DND-41 (cell line): ENCODE measurements around the gene IQGAP3.
"Not testable (repeated sequence)": the region's sequence is repeated elsewhere in the genome, so short reads cannot be mapped to it uniquely, and the experiment has no call there.

Source experiments
- ATAC-seq: fragments of 200-7000 bp; cut with Tn5 transposase; 3 replicates; pipeline ENCODE4 v1.9.1; 2021; ENCODE audit warnings: low read depth; ENCODE audit not compliant: insufficient read depth
- DNase-seq: peaks from one replicate; pipeline ENCODE4 v3.0.0-alpha.2; 2020
- H2AFZ ChIP-seq: 2 replicates; pipeline ENCODE4 v1.6.0; 2012; ENCODE audit warnings: low read depth, low read length
- H3K27ac ChIP-seq: 2 replicates; pipeline ENCODE4 v1.5.1; 2012; ENCODE audit warnings: low read length, inconsistent platforms
- H3K27me3 ChIP-seq: fragments of 200-600 bp; sonication (generic); 2 replicates; pipeline ENCODE4 v1.6.0; 2012; ENCODE audit warnings: low read length, mild to moderate bottlenecking, inconsistent platforms; ENCODE audit not compliant: insufficient read depth, poor library complexity
- H3K36me3 ChIP-seq: 2 replicates; pipeline ENCODE4 v1.5.1; 2012; ENCODE audit warnings: low read length, inconsistent platforms; ENCODE audit not compliant: insufficient read depth
- H3K4me1 ChIP-seq: 2 replicates; pipeline ENCODE4 v1.5.1; 2012; ENCODE audit warnings: mild to moderate bottlenecking, low read length; ENCODE audit not compliant: insufficient read depth
- H3K4me2 ChIP-seq: 2 replicates; pipeline ENCODE4 v1.6.0; 2012; ENCODE audit warnings: mild to moderate bottlenecking, moderate library complexity, low read length, inconsistent platforms; ENCODE audit not compliant: insufficient read depth
- H3K4me3 ChIP-seq, 2 experiments: fragments of 200-600 bp in 1 of 2; shearing (Covaris generic) in 1 of 2; 2 replicates each; pipeline ENCODE4 v1.5.1; 2012 to 2016; ENCODE audit warnings: inconsistent platforms in 2 of 2, low read length in 2 of 2, mild to moderate bottlenecking in 2 of 2, low read depth in 1 of 2, moderate library complexity in 1 of 2
- H3K79me2 ChIP-seq: 2 replicates; pipeline ENCODE4 v1.6.0; 2012; ENCODE audit warnings: low read length, inconsistent platforms; ENCODE audit not compliant: insufficient read depth
- H3K9ac ChIP-seq: 2 replicates; pipeline ENCODE4 v1.6.0; 2012; ENCODE audit warnings: low read depth, mild to moderate bottlenecking, inconsistent platforms, low read length, moderate library complexity
- H3K9me3 ChIP-seq: 2 replicates; pipeline ENCODE4 v1.5.1; 2012; ENCODE audit warnings: low read length, moderate library complexity, mild to moderate bottlenecking, inconsistent platforms; ENCODE audit not compliant: insufficient read depth, severe bottlenecking
- H4K20me1 ChIP-seq: 2 replicates; pipeline ENCODE4 v1.6.0; 2012; ENCODE audit warnings: low read length; ENCODE audit not compliant: insufficient read depth
- EZH2 ChIP-seq: IDR thresholded peaks from 3 replicates; pipeline ENCODE4 v1.6.1; 2012; ENCODE audit warnings: borderline replicate concordance, low read depth, mild to moderate bottlenecking, moderate library complexity, low read length, inconsistent platforms; ENCODE audit not compliant: severe bottlenecking
- TF ChIP-seq, protein P1 (sequence below): IDR thresholded peaks from 2 replicates; pipeline ENCODE4 v1.5.1; 2012; ENCODE audit warnings: borderline replicate concordance, low read length, moderate library complexity, mild to moderate bottlenecking; ENCODE audit not compliant: poor library complexity, severe bottlenecking; ENCODE audit errors: extremely low read depth

Gene IQGAP3

GRCh38 chr1:156608981-156609380 is 36.6 kb upstream of the IQGAP3 start:
- TF ChIP-seq, protein P1, sequence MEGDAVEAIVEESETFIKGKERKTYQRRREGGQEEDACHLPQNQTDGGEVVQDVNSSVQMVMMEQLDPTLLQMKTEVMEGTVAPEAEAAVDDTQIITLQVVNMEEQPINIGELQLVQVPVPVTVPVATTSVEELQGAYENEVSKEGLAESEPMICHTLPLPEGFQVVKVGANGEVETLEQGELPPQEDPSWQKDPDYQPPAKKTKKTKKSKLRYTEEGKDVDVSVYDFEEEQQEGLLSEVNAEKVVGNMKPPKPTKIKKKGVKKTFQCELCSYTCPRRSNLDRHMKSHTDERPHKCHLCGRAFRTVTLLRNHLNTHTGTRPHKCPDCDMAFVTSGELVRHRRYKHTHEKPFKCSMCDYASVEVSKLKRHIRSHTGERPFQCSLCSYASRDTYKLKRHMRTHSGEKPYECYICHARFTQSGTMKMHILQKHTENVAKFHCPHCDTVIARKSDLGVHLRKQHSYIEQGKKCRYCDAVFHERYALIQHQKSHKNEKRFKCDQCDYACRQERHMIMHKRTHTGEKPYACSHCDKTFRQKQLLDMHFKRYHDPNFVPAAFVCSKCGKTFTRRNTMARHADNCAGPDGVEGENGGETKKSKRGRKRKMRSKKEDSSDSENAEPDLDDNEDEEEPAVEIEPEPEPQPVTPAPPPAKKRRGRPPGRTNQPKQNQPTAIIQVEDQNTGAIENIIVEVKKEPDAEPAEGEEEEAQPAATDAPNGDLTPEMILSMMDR = peak; percentile 72
- TF ChIP-seq EZH2 = no peak
- no peaks in the 10 kb centered on the region for H3K36me3 ChIP-seq
- H3K27ac ChIP-seq = no peak overlapping the region
- no peaks in the 10 kb centered on the region for H3K79me2 ChIP-seq
- no peak overlapping the region for H3K4me2 ChIP-seq
- peaks cover 2% of the 10 kb centered on the region; the same call in 1 of the 2 replicates for H3K4me1 ChIP-seq
- H3K9ac ChIP-seq = no peak overlapping the region
- DNase-seq (peak; percentile 53), ATAC-seq (peak; percentile 73)
- no peaks in the 10 kb centered on the region for H4K20me1 ChIP-seq
- no peak overlapping the region for H2AFZ ChIP-seq
- no peaks in the 10 kb centered on the region for H3K27me3 ChIP-seq
- no peaks in the 10 kb centered on the region for H3K9me3 ChIP-seq
- H3K4me3 ChIP-seq = no peak overlapping the region

- no peaks in the 10 kb centered on the region for H3K79me2 ChIP-seq
- H3K36me3 ChIP-seq = no peaks in the 10 kb centered on the region
- no peak overlapping the region for H3K4me2 ChIP-seq
- no peak overlapping the region for H3K27ac ChIP-seq
- H4K20me1 ChIP-seq = no peaks in the 10 kb centered on the region
- ATAC-seq (peak; percentile 99), DNase-seq (peak; percentile 74)
- H3K4me3 ChIP-seq = no peak overlapping the region
- TF ChIP-seq EZH2 = no peak
- TF ChIP-seq, protein P1 = peak; percentile 91
- no peaks in the 10 kb centered on the region for H3K9me3 ChIP-seq
- no peak overlapping the region for H3K9ac ChIP-seq
- H3K27me3 ChIP-seq = no peaks in the 10 kb centered on the region
- peaks cover 2% of the 10 kb centered on the region; the same call in 1 of the 2 replicates for H3K4me1 ChIP-seq
- peak overlapping the region; percentile 16; the same call in 1 of the 2 replicates for H2AFZ ChIP-seq
Measured at GRCh38 chr1:156608036-156608674, 35.8 kb upstream of the IQGAP3 start.

- H3K9me3 ChIP-seq, H3K4me1 ChIP-seq, DNase-seq, H3K36me3 ChIP-seq, H3K4me2 ChIP-seq, H3K27ac ChIP-seq, ATAC-seq, H2AFZ ChIP-seq, H3K4me3 ChIP-seq, H3K27me3 ChIP-seq, H3K9ac ChIP-seq, H3K79me2 ChIP-seq, H4K20me1 ChIP-seq: not testable (repeated sequence)
Measured at GRCh38 chr1:156607344-156607743, 35.0 kb upstream of the IQGAP3 start.

DNA sequence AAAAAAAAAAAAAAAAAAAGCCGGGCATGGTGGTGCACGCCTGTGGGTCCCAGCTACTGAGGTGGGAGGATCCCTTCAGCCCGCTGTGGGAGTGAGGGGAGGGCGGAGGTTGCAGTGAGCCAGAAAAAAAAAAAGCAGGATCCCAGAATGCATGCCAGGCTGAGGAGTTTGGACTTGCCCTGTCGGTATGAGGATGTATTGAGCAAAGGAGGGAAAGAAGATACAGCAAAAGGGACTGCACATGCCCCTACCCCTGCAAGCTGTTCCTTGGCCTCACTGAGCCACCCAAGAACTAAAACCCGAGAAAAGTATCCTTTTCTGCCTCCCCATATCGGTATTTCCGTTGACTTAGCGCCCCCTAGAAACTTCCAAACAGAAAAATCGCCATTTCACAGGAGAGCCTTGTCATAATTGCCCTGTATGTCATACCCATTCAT is 30.2 kb upstream of the IQGAP3 start:
- Histone ChIP-seq H4K20me1 (peaks cover 4% of the 10 kb centered on the region; the same call in 1 of the 2 replicates), H3K27ac (no peak overlapping the region), H3K79me2 (peaks cover 44% of the 10 kb centered on the region), H3K4me2 (peak overlapping the region; percentile 74), H3K4me3 (no peak overlapping the region), H3K27me3 (no peaks in the 10 kb centered on the region), H2AFZ (peak overlapping the region; percentile 12; the same call in 1 of the 2 replicates), H3K36me3 (peaks cover 19% of the 10 kb centered on the region), H3K4me1 (peaks cover 28% of the 10 kb centered on the region), H3K9me3 (no peaks in the 10 kb centered on the region), H3K9ac (no peak overlapping the region)
- no peak for TF ChIP-seq EZH2
- TF ChIP-seq, protein P1 = peak; percentile 47
- DNase-seq (no peak), ATAC-seq (no peak)
